Ascending aorta (tissue), 2 donors: ENCODE measurements around the gene CELF4. TPM values are rescaled to one million over a fixed set of nuclear protein-coding genes. Genes with fewer than 3 reads are reported as not detected.

Experiments
- DNase-seq, 2 donors: peaks; one replicate each; pipeline ENCODE4 v3.0.0-alpha.2; 2019; ENCODE audit warnings: low spot score in 2 of 2
- H3K27ac ChIP-seq, 2 donors: fragments of 200-600 bp; sonication (generic); one replicate each; pipeline ENCODE4 v1.5.1; 2016 to 2017; ENCODE audit warnings: mild to moderate bottlenecking in 1 of 2
- H3K27me3 ChIP-seq: fragments of 200-600 bp; sonication (generic); one replicate; pipeline ENCODE4 v1.5.1; 2017
- H3K36me3 ChIP-seq, 2 donors: fragments of 200-600 bp; sonication (generic); one replicate each; pipeline ENCODE4 v1.5.1; 2016
- H3K4me1 ChIP-seq, 2 donors: fragments of 200-600 bp; sonication (generic); one replicate each; pipeline ENCODE4 v1.5.1; 2016 to 2017; ENCODE audit warnings: mild to moderate bottlenecking in 1 of 2
- H3K4me3 ChIP-seq, 2 donors: fragments of 200-600 bp; sonication (generic); one replicate each; pipeline ENCODE4 v1.5.1; 2016 to 2017; ENCODE audit warnings: mild to moderate bottlenecking in 1 of 2
- H3K9me3 ChIP-seq, 2 donors: fragments of 200-600 bp; sonication (generic); one replicate each; pipeline ENCODE4 v1.5.1; 2016
- CTCF ChIP-seq, 3 experiments: fragments of 200-600 bp in 2 of 3; fragments of 450-650 bp in 1 of 3; sonication (generic) in 2 of 3; IDR thresholded peaks; one replicate each; pipeline ENCODE4 v1.5.1; 2016 to 2019; ENCODE audit warnings: antibody characterized with exemption in 3 of 3, mild to moderate bottlenecking in 1 of 3, moderate library complexity in 1 of 3
- intact Hi-C: fragments of 100-400 bp; cut with DNase I; formaldehyde crosslinking; loops from one replicate; pipeline ENCODE4 v1.15.1; 2023
- total RNA-seq: library from RNA; depleted of rRNA; stranded (reverse); fragments of >200 nt; gene quantifications from one replicate; pipeline ENCODE4 v1.1.0, GENCODE V29; 2016

The CELF4 gene
- total RNA-seq, 1 donor from 2014 or later = not detected

- H3K4me1 ChIP-seq = no peaks in the 10 kb centered on the region
- H3K27ac ChIP-seq = no peak overlapping the region
- H3K36me3 ChIP-seq = no peaks in the 10 kb centered on the region
- H3K4me3 ChIP-seq = no peak overlapping the region
- no peak for TF ChIP-seq CTCF (IDR thresholded peaks at IDR 0.05)
- H3K27me3 ChIP-seq = no peaks in the 10 kb centered on the region
- no peak for DNase-seq
- intact Hi-C loops = no loop called here
- H3K9me3 ChIP-seq = no peaks in the 10 kb centered on the region
Measured at GRCh38 chr18:37483221-37483971, 82.2 kb downstream of the CELF4 start.

- Histone ChIP-seq H3K4me3 (no peak overlapping the region), H3K36me3 (no peaks in the 10 kb centered on the region), H3K27ac (no peak overlapping the region), H3K9me3 (no peaks in the 10 kb centered on the region), H3K4me1 (no peaks in the 10 kb centered on the region), H3K27me3 (no peaks in the 10 kb centered on the region)
- no peak for TF ChIP-seq CTCF (IDR thresholded peaks at IDR 0.05)
- DNase-seq = no peak
- intact Hi-C loops = no loop called here
Measured at GRCh38 chr18:37482433-37482832, 83.2 kb downstream of the CELF4 start.

- Histone ChIP-seq H3K36me3 (no peaks in the 10 kb centered on the region), H3K27me3 (no peaks in the 10 kb centered on the region), H3K4me3 (no peak overlapping the region), H3K9me3 (no peaks in the 10 kb centered on the region), H3K4me1 (no peaks in the 10 kb centered on the region), H3K27ac (no peak overlapping the region)
- no peak for DNase-seq
- TF ChIP-seq CTCF (IDR thresholded peaks at IDR 0.05) = no peak
- intact Hi-C loops = no loop called here
Measured at GRCh38 chr18:37482002-37482401, 83.6 kb downstream of the CELF4 start.

- intact Hi-C loops = no loop called here
- H3K9me3 ChIP-seq = no peaks in the 10 kb centered on the region
- no peak for TF ChIP-seq CTCF (IDR thresholded peaks at IDR 0.05)
- DNase-seq = no peak
- H3K4me1 ChIP-seq = no peaks in the 10 kb centered on the region
- H3K36me3 ChIP-seq = no peaks in the 10 kb centered on the region
- no peaks in the 10 kb centered on the region for H3K27me3 ChIP-seq
- no peak overlapping the region for H3K27ac ChIP-seq
- no peak overlapping the region for H3K4me3 ChIP-seq
Measured at GRCh38 chr18:37481491-37481890, 84.1 kb downstream of the CELF4 start.

- DNase-seq = no peak
- intact Hi-C loops = no loop called here
- no peak overlapping the region for H3K27ac ChIP-seq
- no peaks in the 10 kb centered on the region for H3K9me3 ChIP-seq
- no peak overlapping the region for H3K4me3 ChIP-seq
- no peaks in the 10 kb centered on the region for H3K36me3 ChIP-seq
- no peaks in the 10 kb centered on the region for H3K27me3 ChIP-seq
- no peak for TF ChIP-seq CTCF (IDR thresholded peaks at IDR 0.05)
- no peaks in the 10 kb centered on the region for H3K4me1 ChIP-seq
Measured at GRCh38 chr18:37481072-37481471, 84.5 kb downstream of the CELF4 start.
